Measurements from ENCODE around the gene SOS1.

GRCh38 chr2:39099310-39099869 is 21.5 kb downstream of the SOS1 start:
- no peak for TF ChIP-seq CTCF (IDR thresholded peaks at IDR 0.05)
- TF ChIP-seq POLR2A (IDR thresholded peaks at IDR 0.05) = no peak

Measured in Peyer's patch (tissue), 4 donors.